K562 (cell line): ENCODE measurements around the gene NEUROD2. TPM values are rescaled to one million over a fixed set of nuclear protein-coding genes. Genes with fewer than 3 reads are reported as not detected.

Experiments used
- ATAC-seq: fragments of 200-7000 bp; cut with Tn5 transposase; 3 replicates; pipeline ENCODE4 v1.9.1; 2020; ENCODE audit warnings: moderate library complexity
- BruUV-seq: library from RNA; stranded (reverse); fragments of 400-500 nt; replicated peaks from 2 replicates; lab custom pipeline; 2021; lab: Mats Ljungman, UMichigan
- CTCF ChIA-PET: fragments of 300-600 bp; formaldehyde crosslinking; extraction: SDS; loops from one replicate; lab custom pipeline; 2021; ENCODE audit warnings: low intra/inter-chr PET ratio; lab: Yijun Ruan, JAX
- POLR2A ChIA-PET: fragments of 300-600, 350-650 bp; sonication (Branson Sonifier 250); formaldehyde crosslinking; extraction: SDS; loops from one replicate; lab custom pipeline; 2021; ENCODE audit warnings: antibody characterized with exemption, inconsistent platforms; lab: Yijun Ruan, JAX
- DNase-seq, 4 experiments: peaks; one replicate each; pipeline versions ENCODE4 v3.0.0 to v3.0.0-alpha.2; 2011 to 2018; ENCODE audit warnings: low spot score in 3 of 4, mixed read lengths in 3 of 4; ENCODE audit errors: extremely low read depth in 1 of 4
- FAIRE-seq: peaks from 2 replicates; lab custom pipeline; 2011; peaks lifted over from hg19 to GRCh38; lab: Jason Lieb, UNC
- H2AFZ ChIP-seq: 2 replicates; pipeline ENCODE4 v1.6.0; 2011; ENCODE audit warnings: low read depth, low read length, control low read depth, inconsistent platforms
- H3K27ac ChIP-seq: fragments of 200-600 bp; 3 replicates; pipeline ENCODE4 v1.8.0; 2011; ENCODE audit warnings: low read depth, mild to moderate bottlenecking, control low read depth, inconsistent platforms, low read length, moderate library complexity, mixed read lengths; ENCODE audit errors: extremely low read depth
- H3K27me3 ChIP-seq, 2 experiments: fragments of 300-600 bp in 1 of 2; 2 replicates in 1 of 2; 3 replicates in 1 of 2; pipeline versions ENCODE4 v1.6.0 to v1.8.0; 2011; ENCODE audit warnings: inconsistent platforms in 2 of 2, low read length in 2 of 2, mild to moderate bottlenecking in 1 of 2, mixed read lengths in 1 of 2, moderate library complexity in 1 of 2; ENCODE audit not compliant: control insufficient read depth in 2 of 2, insufficient read depth in 2 of 2
- H3K36me3 ChIP-seq: fragments of 300-600 bp; 3 replicates; pipeline ENCODE4 v1.8.0; 2011; ENCODE audit warnings: mild to moderate bottlenecking, low read length, inconsistent platforms; ENCODE audit not compliant: control insufficient read depth, insufficient read depth
- H3K4me1 ChIP-seq, 2 experiments: fragments of 200-600 bp in 1 of 2; replicated peaks in 1 of 2; 2 replicates in 1 of 2; 3 replicates in 1 of 2; pipeline versions ENCODE4 v1.5.1 to v1.8.0; 2011; ENCODE audit warnings: inconsistent platforms in 2 of 2, low read length in 2 of 2, mild to moderate bottlenecking in 1 of 2, mixed read lengths in 1 of 2, moderate library complexity in 1 of 2; ENCODE audit not compliant: control insufficient read depth in 2 of 2, insufficient read depth in 2 of 2
- H3K4me2 ChIP-seq: 2 replicates; pipeline ENCODE4 v1.6.1; 2011; ENCODE audit warnings: low read length, control low read depth, inconsistent platforms, mixed read lengths; ENCODE audit not compliant: insufficient read depth
- H3K4me3 ChIP-seq: fragments of 200-600 bp; sonication (generic), shearing (Covaris generic); 2 replicates; pipeline ENCODE4 v1.5.1; 2016; ENCODE audit warnings: control low read depth, inconsistent platforms
- H3K79me2 ChIP-seq: fragments of 200-600 bp; 3 replicates; pipeline ENCODE4 v1.8.0; 2011; ENCODE audit warnings: low read length, inconsistent platforms; ENCODE audit not compliant: control insufficient read depth, insufficient read depth
- H3K9ac ChIP-seq, 2 experiments: 2 replicates each; pipeline versions ENCODE4 v1.6.0 to v1.6.1; 2011; ENCODE audit warnings: low read depth in 2 of 2, low read length in 2 of 2, control low read depth in 1 of 2, inconsistent platforms in 1 of 2, mild to moderate bottlenecking in 1 of 2, mixed read lengths in 1 of 2; ENCODE audit not compliant: insufficient read depth in 1 of 2
- H3K9me1 ChIP-seq: one replicate; pipeline ENCODE4 v1.6.0; 2011; ENCODE audit warnings: inconsistent platforms, mild to moderate bottlenecking, low read length, moderate library complexity; ENCODE audit not compliant: control insufficient read depth, insufficient read depth
- H3K9me3 ChIP-seq: replicated peaks from 2 replicates; pipeline ENCODE4 v1.5.1; 2011; ENCODE audit warnings: low read depth, low read length, inconsistent platforms; ENCODE audit not compliant: control insufficient read depth, insufficient read depth
- H4K20me1 ChIP-seq: replicated peaks from 2 replicates; pipeline ENCODE4 v1.6.1; 2011; ENCODE audit warnings: low read length, inconsistent platforms, mixed read lengths; ENCODE audit not compliant: control insufficient read depth, insufficient read depth
- BMI1 ChIP-seq: fragments of 150-350 bp; IDR thresholded peaks from 2 replicates; pipeline ENCODE4 v1.6.1; 2014; ENCODE audit warnings: low read length
- CSDE1 ChIP-seq, 2 experiments: fragments of 450-650 bp; IDR thresholded peaks; 2 replicates each; pipeline ENCODE4 v1.6.1; 2016; ENCODE audit warnings: mild to moderate bottlenecking in 1 of 2
- NFATC3 ChIP-seq: fragments of 450-650 bp; IDR thresholded peaks from 2 replicates; pipeline ENCODE4 v1.6.1; 2017; ENCODE audit warnings: mild to moderate bottlenecking
- NRF1 ChIP-seq, 2 experiments: fragments of 450-650 bp; IDR thresholded peaks in 1 of 2; conservative IDR thresholded peaks in 1 of 2; 2 replicates each; pipeline ENCODE4 v1.6.1; 2014; ENCODE audit warnings: mild to moderate bottlenecking in 2 of 2
- WGBS: fragments of 100-300 bp; shearing (Covaris generic); methylation state at CpG from one replicate; pipeline ENCODE4 v1.1.6; 2016; ENCODE audit warnings: low coverage, mixed read lengths; ENCODE audit not compliant: insufficient coverage; ENCODE audit errors: missing lambda C conversion rate; 5-methylcytosine and 5-hydroxymethylcytosine counted together
- in situ Hi-C: fragments of 300-500 bp; cut with MboI; formaldehyde crosslinking; loops from 4 replicates; pipeline ENCODE4 v1.15.0; 2018; ENCODE audit warnings: inconsistent platforms, mixed read lengths
- intact Hi-C: fragments of 100-400 bp; cut with micrococcal nuclease; formaldehyde crosslinking; loops from 2 replicates; pipeline ENCODE4 v1.14.2; 2022
- polyA plus RNA-seq, 8 experiments: library from polyadenylated mRNA; depleted of rRNA in 4 of 8; stranded (reverse) in 5 of 8; unstranded in 3 of 8; fragments of >200 nt; fragmentation: Nextera tagmentation in 2 of 8; fragmentation: Illumina TruSeq in 1 of 8; extraction: Ambion mirVana in 2 of 8; extraction: Trizol in 1 of 8; gene quantifications; 2 replicates each; pipeline versions ENCODE4 v1.2.1 to v1.2.3, GENCODE V29; 2011 to 2014; ENCODE audit warnings: inconsistent platforms in 1 of 8, missing spikeins in 1 of 8
- total RNA-seq, 7 experiments: library from RNA; depleted of rRNA in 6 of 7; stranded (reverse); fragments of >200 nt in 6 of 7; fragmentation: Illumina TruSeq in 2 of 7; extraction: Trizol in 2 of 7; gene quantifications; 2 replicates each; pipeline versions ENCODE4 v1.2.1 to v1.2.3, GENCODE V29; 2011 to 2021; ENCODE audit warnings: low replicate concordance in 1 of 7
- TF ChIP-seq, protein P1 (sequence below), 2 experiments: IDR thresholded peaks; 2 replicates each; pipeline ENCODE4 v1.6.1; 2011; ENCODE audit warnings: borderline replicate concordance in 1 of 2, control low read depth in 1 of 2, low read depth in 1 of 2, low read length in 1 of 2, mild to moderate bottlenecking in 1 of 2, mixed read lengths in 1 of 2, moderate library complexity in 1 of 2; ENCODE audit not compliant: insufficient read depth in 1 of 2, insufficient read length in 1 of 2, poor library complexity in 1 of 2, severe bottlenecking in 1 of 2; ENCODE audit errors: extremely low read depth in 1 of 2
- TF ChIP-seq, protein P2 (sequence below): fragments of 250-450 bp; sonication (Bioruptor Pico); IDR thresholded peaks from 2 replicates; pipeline ENCODE4 v1.8.0; 2021; ENCODE audit warnings: moderate library complexity, mild to moderate bottlenecking, inconsistent platforms

Gene NEUROD2
- total and polyA plus RNA-seq, 9 of the 15 experiments (the other 6 are each of a cell fraction or from before 2014, with no cell fraction given): not detected

DNA sequence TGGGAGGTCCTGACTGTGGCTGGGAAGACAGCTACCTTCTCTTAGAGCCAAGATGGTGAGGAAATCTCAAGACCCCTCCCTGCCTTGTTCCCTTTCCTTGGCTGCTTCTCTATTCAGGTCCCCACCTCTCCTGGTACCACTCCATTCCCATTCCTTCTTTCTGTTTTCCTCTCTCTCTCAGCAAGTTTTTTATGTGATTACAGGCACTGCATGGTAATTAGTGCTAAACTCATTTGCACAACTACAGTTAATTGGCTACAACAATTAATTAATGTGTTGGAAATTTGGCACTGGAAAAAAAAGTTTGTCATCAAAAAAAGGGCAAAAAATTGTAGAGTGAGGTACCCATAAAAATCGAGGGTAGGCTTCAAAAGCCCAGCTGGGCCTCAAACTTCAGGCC, 45.3 kb downstream of the NEUROD2 start:
- 6% methylated on average over 1 of the region's 1 CpG for WGBS
- Histone ChIP-seq H3K27me3 (no peaks in the 10 kb centered on the region), H3K9ac (no peak overlapping the region), H3K9me3 (no peaks in the 10 kb centered on the region), H3K4me3 (no peak overlapping the region), H2AFZ (no peak overlapping the region), H3K9me1 (peaks cover 3% of the 10 kb centered on the region), H3K4me2 (no peak overlapping the region), H4K20me1 (no peaks in the 10 kb centered on the region), H3K27ac (no peak overlapping the region), H3K79me2 (no peaks in the 10 kb centered on the region), H3K36me3 (peaks cover 21% of the 10 kb centered on the region; the same call in 1 of the 3 replicates), H3K4me1 (no peaks in the 10 kb centered on the region)
- FAIRE-seq (no peak), DNase-seq (no peak), ATAC-seq (no peak)
- no peak for TF ChIP-seq BMI1
- no peak for TF ChIP-seq NRF1 (conservative IDR thresholded peaks at IDR 0.05 in 1 of 2, IDR thresholded peaks at IDR 0.05 in 1 of 2)
- no peak for TF ChIP-seq CSDE1 (IDR thresholded peaks at IDR 0.05)
- no peak for TF ChIP-seq NFATC3
- TF ChIP-seq, protein P1, sequence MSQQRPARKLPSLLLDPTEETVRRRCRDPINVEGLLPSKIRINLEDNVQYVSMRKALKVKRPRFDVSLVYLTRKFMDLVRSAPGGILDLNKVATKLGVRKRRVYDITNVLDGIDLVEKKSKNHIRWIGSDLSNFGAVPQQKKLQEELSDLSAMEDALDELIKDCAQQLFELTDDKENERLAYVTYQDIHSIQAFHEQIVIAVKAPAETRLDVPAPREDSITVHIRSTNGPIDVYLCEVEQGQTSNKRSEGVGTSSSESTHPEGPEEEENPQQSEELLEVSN (IDR thresholded peaks at IDR 0.05; ENCODE audit: borderline replicate concordance in 1 of 2, extremely low read depth in 1 of 2, insufficient read depth in 1 of 2, insufficient read length in 1 of 2, low read depth in 1 of 2, low read length in 1 of 2, poor library complexity in 1 of 2, severe bottlenecking in 1 of 2): no peak
- TF ChIP-seq, protein P2, sequence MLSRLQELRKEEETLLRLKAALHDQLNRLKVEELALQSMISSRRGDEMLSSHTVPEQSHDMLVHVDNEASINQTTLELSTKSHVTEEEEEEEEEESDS (CRISPR knock-in tag): no peak
- BruUV-seq: no TSS peak
- POLR2A ChIA-PET: interaction anchor here (0.7 to 1.2 kb wide), 2 partner anchors 11 to 14 kb away, joined by 3 to 4 read pairs; no protein-coding TSS in a partner anchor
- CTCF ChIA-PET: no interaction called here
- in situ Hi-C loops: no loop called here
- intact Hi-C loops: no loop called here
